GM23248 (cell line): ENCODE results near the gene ATP2A3.

ENCODE experiments used
- EZH2 ChIP-seq: fragments of 200-600 bp; sonication (generic); IDR thresholded peaks from 2 replicates; pipeline ENCODE4 v1.6.1; 2018; ENCODE audit warnings: antibody characterized with exemption, mild to moderate bottlenecking; ENCODE audit not compliant: insufficient read depth, poor library complexity, severe bottlenecking
- EZH2phosphoT487 ChIP-seq: fragments of 200-600 bp; sonication (generic); IDR thresholded peaks from 2 replicates; pipeline ENCODE4 v1.6.1; 2018; ENCODE audit warnings: antibody characterized with exemption, moderate library complexity, mild to moderate bottlenecking, low read depth; ENCODE audit not compliant: insufficient read depth

- TF ChIP-seq EZH2phosphoT487 (no peak), EZH2 (no peak)
Measured at GRCh38 chr17:3962965-3963236, 1.3 kb downstream of the ATP2A3 start.
